Effector CD4-positive, alpha-beta T cell (primary cell): ENCODE results near the gene UBASH3B.

ENCODE experiments used
- DNase-seq: peaks from one replicate; pipeline ENCODE4 v3.0.0-alpha.2; 2020

The UBASH3B gene

GRCh38 chr11:122763108-122763507 is 107.6 kb downstream of the UBASH3B start:
- no peak for DNase-seq

DNA sequence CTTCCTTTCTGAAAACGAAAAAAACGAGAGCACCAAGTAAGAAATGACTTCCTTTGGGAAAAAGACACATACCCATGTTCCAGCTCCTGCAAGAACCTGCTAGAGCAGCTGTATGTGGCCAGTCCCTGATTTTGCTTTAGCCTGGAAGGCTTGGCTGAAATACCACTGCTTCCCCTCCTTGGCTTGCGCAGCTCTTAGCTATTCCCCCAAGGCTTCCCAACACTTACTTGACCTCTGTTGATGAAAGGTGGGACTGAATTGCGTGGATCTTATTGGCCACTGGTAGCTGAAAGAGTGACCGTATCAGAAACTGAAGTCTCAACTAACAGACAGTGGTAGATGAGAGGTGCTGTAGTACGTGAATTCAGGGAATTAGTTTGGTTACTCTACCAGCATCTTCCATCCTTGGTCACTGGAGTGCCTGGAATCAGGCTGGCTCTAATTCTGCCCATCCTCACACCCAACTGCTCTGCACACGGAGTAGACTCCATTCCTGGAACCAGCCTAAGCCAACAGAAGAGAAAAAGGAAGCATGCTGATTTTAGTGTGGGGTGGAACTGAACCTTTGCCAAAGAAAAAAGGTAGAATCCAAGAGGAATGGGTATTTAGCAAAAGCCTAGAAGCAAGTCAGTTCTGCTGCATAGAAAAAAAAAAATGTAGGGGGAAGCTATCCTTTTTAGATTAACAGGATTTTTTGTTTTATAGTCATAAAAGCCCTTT is 109.0 kb downstream of the UBASH3B start:
- no peak for DNase-seq

DNA sequence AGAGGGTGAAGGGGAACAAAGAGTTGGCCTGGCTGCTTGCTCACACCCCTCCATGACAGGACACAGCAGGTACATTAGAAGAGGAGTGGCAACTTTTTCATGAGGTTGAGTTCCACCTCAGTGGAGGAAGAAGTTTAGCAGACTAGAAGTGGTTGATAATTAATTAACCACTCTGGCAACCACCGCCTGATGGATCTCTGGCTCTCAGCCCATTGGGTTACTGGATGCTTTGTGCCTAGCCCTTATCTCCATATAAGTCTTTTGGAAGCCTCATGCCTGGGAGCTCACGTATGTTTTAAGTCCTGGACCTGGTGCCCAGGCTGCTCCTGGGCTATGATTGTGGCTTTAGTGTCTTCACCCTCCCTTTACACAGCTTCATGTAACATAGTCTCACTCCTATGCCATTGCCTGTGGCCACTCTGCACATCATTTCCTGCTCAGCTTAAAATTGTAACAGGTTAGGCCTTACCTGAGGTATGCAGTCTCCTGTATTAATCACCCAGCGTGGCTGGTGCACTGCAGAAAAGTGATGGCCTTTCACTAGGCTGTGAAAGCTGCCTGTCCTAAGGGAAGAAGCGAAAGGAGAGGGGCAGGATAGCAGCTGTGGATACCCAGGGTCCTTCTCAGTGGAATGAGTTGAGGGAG is 110.1 kb downstream of the UBASH3B start:
- DNase-seq = no peak

- no peak for DNase-seq
These were observed 113.7 kb downstream of the UBASH3B start for GRCh38 chr11:122769126-122769780.

- DNase-seq = no peak
These were observed 117.4 kb downstream of the UBASH3B start for GRCh38 chr11:122772945-122773344.

DNA sequence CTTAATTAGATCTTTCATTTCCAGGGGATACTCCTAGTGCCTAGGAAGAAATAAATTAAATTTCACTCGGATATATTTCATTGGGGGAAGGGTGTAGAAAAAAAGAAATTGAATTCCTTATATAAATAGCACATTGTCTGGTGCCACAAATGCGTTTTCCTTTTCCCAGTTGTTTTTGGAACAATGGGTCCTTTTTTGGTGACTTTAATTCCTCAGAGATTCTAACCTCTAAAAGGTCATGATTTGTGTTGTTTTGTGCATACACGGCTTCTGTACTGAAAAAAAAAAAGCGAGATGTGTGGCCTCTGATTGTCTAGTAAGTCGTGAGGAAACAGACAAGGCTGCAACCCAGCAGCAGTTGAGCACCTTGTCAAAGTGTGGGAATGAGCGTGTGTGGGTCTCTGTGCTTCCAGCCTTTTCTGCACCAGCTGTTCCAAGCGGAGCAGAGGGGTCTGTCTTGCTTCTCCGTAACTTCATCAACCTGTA is 118.3 kb downstream of the UBASH3B start:
- no peak for DNase-seq

DNA sequence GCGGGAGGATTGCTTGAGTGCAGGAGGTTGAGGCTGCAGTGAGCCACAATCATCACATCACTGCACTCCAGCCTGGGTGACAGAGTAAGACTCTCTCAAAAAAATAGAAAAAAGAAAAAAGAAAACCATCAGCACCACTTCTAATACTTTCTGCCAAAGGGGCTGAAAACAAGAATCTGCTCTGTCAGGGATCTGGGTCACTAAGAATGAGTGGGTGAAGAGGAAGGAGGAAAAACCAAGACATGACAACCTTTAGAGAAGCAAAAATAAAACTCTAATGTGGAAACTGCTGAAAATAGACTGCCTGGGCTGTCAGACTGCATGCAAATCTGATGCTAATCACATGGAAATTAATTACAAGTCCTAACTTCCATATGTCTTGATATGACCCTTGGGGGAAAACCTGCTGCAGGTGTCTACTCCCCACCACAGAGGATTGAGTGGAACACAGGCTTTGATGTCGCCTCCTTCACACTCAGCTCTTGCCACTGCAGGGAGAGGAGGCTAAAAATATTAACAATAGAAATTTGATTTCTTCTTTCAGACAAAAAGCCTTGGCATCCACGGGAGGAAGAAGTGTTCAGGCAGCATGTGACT is 120.3 kb downstream of the UBASH3B start:
- no peak for DNase-seq

DNA sequence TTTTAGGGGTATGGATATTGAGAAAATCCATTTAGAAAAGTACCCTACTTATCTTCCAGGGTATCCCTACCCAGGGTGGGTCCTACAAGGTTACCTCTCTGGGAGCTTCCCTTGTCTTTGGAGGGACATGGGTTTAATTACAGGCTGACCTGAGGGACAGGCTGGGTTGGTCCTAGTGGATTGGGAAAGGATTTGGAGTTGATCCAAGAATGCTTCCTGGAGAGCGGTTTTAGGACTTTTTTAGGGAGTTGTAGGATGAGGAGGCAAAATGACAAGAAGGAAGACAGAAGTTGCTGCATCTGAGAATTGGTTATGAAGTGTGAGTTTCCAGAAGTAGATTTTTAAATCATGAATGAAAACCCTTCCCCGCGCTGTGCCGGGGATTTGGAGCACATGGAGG is 121.0 kb downstream of the UBASH3B start:
- DNase-seq = no peak

- DNase-seq = no peak
These were observed 121.8 kb downstream of the UBASH3B start for GRCh38 chr11:122777343-122777742.

GRCh38 chr11:122778148-122778547 is 122.6 kb downstream of the UBASH3B start:
- no peak for DNase-seq

DNA sequence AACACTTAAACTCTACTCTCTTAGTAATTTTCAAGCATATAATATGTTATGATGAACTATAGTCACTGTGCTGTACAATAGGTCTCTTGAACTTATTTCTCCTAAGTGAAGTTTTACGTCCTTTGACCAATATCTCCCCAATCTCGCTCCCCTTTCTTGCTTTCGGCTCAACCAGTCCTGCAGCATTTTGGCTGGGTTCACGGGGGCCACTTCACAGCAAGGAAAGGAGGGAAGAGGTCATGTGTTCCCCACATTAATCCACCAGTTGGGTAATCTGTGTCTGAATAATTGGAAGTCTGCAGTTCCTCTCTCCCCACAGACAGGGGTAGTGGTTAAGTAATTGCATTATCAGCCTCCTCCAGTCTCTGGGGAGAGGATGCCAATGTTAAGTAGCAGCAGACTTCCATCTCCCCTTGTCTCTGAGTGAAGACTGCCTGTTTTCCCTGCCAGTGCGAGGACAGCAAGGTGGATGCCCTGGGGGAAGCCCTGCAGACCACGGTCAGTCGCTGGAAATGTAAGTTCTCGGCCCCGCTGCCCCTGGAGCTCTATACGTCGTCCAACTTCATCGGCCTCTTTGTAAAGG is 123.6 kb downstream of the UBASH3B start:
- no peak for DNase-seq

GRCh38 chr11:122780296-122780949 is 124.9 kb downstream of the UBASH3B start:
- DNase-seq = no peak

- peak; percentile 66 for DNase-seq
These were observed 126.1 kb downstream of the UBASH3B start for GRCh38 chr11:122781378-122782195.

GRCh38 chr11:122782222-122782621 is 126.7 kb downstream of the UBASH3B start:
- DNase-seq = no peak

GRCh38 chr11:122784325-122784955 is 128.9 kb downstream of the UBASH3B start:
- DNase-seq = no peak

- no peak for DNase-seq
These were observed 129.6 kb downstream of the UBASH3B start for GRCh38 chr11:122785031-122785541.

- no peak for DNase-seq
These were observed 131.4 kb downstream of the UBASH3B start for GRCh38 chr11:122786896-122787295.

GRCh38 chr11:122788781-122789535 is 133.4 kb downstream of the UBASH3B start:
- DNase-seq = no peak

DNA sequence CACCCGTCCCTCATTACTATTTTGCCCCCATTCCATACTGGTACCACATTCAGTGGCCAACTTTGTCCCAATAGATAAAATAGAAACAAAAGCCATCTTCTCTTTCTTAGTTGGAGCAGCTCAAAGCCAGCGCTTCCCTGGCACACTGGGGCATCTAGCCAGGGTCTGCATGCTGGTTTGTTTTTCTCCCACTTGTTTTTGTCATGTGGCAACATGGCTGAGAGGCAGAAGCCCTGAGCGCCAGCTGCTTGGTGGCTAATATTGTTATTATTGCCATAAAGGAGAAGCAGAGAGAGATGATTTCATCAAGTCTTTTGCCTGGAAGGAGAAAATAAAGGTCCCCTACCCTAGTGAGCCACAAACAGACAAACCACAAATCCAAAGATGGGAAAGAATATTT is 134.4 kb downstream of the UBASH3B start:
- DNase-seq = no peak

DNA sequence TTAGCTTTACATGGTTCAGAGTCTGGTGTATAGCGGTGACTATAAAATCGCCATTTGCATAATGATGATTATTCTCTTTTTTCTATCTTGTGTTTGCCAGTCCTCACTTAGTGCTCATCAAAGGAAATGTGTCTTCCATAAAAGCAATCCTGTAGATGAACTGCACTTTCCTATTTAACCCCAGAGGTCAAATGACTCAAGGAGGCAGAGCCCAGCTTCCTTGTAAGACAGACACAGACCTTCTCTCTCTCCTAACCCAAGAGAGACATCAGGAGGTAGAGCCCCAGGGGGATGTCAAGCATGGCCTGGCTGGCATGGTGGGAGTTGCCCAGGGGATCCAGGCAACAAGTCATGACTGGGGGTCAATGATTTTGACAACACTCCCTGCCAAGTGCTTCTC is 135.9 kb downstream of the UBASH3B start:
- no peak for DNase-seq
